SW 1271 (cell line): ENCODE results near the gene SNCA.

Experiments used
- DNase-seq, 2 experiments: peaks; one replicate each; lab custom pipeline; 2025; lab: John Stamatoyannopoulos, UW

Gene SNCA

DNA sequence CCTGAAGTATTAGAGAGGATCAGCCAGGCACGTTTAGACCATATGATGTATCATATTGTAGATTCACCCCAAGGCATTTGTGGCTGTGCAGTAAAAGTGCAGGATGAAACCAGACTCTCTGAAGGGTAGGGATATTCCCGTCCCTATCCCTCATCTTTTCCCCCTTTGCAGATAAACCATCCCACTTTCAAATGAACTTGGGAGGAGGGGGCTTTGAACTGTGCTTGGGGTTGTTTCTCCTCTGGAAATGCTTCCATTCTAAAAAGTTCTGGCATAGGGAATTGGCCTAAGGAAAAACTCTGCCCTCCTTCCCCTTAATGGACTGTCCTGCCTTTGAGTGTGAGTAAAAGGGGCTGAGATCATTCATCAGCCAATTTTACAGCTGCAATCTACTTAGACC lies 23.8 kb downstream of the SNCA start:
- no peak for DNase-seq

DNA sequence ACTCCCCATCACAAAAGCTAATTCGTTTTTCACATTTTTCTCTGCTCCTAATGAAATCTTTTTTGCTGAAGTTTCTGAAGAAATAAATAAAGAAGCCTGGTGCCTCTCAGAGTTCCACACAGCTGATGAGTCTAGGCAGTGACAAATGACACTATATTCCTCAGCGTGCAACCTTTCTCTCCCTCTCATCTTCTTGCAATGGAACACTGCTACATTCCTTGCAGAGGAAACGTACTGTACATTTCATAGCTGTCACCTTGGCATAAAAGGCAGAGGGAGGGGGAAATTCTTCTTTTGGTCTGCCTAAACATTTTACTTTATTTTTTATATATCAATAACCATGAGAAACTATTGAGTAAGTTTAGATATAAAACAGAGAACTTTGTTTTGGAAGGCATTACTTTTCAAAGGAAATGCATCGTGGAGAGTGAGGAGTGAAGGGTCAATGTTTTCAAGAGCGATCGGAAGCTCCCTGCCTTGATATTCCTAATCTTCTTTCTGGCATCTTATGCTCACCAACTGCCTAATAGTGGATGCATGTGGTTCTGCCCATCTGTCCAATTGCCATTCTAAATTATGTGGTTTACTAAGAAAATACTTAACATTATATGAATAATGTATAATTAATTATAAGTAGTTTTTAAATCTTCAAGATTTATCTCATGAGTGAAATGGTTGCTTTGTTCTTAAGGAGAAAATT lies 29.4 kb downstream of the SNCA start:
- DNase-seq: no peak

- no peak for DNase-seq
Measured at GRCh38 chr4:89805297-89805696, 31.7 kb downstream of the SNCA start.

- no peak for DNase-seq
Measured at GRCh38 chr4:89803915-89804314, 33.0 kb downstream of the SNCA start.

- no peak for DNase-seq
Measured at GRCh38 chr4:89803036-89803435, 33.9 kb downstream of the SNCA start.

DNA sequence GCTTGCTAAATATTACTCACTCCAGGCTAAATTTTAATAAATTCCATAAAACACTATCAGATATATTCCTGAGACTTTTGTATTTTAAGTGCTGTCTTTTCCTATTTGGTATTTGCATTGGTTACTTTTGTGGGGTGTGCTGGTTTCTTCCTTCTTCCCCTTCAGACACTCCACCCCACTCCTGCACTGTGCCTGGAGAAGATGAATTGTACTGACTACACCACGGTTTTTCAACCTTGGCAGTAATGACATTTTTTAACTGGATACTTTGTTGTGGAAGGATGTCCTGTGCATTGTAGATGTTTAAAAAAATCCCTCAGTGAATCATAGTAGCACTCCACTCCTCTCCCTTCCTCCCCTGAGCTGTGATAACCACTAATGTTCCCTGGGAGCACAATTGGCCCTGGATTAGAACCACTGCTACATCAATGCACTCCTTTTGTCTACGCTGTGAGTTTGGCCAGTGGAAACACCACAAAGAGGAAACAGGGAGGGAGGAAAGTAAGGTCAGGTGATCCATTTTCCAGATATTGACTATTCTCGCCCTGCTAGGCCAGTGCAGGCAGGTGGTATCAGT lies 36.3 kb downstream of the SNCA start:
- DNase-seq: no peak

- DNase-seq: no peak
Measured at GRCh38 chr4:89800012-89800516, 36.9 kb downstream of the SNCA start.

DNA sequence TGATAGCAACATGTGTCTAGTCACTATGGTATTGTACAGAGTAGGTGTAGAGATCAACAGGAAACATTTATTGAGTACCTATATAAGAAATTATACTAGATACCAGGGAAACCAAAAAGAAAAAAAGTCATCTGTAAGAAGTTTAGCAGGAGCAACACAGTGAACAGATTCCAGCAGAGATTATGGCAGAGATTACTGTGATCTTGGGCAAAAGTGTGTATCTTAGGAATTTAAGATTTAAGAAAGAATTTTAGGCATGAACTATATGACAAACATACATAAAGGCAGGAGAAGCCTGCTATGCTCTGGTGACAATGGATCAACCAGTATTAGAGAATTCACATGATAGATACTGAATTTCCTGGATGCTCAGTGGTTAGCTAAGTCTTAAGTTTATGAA lies 37.9 kb downstream of the SNCA start:
- DNase-seq: no peak

GRCh38 chr4:89797117-89797516 lies 39.8 kb downstream of the SNCA start:
- no peak for DNase-seq

DNA sequence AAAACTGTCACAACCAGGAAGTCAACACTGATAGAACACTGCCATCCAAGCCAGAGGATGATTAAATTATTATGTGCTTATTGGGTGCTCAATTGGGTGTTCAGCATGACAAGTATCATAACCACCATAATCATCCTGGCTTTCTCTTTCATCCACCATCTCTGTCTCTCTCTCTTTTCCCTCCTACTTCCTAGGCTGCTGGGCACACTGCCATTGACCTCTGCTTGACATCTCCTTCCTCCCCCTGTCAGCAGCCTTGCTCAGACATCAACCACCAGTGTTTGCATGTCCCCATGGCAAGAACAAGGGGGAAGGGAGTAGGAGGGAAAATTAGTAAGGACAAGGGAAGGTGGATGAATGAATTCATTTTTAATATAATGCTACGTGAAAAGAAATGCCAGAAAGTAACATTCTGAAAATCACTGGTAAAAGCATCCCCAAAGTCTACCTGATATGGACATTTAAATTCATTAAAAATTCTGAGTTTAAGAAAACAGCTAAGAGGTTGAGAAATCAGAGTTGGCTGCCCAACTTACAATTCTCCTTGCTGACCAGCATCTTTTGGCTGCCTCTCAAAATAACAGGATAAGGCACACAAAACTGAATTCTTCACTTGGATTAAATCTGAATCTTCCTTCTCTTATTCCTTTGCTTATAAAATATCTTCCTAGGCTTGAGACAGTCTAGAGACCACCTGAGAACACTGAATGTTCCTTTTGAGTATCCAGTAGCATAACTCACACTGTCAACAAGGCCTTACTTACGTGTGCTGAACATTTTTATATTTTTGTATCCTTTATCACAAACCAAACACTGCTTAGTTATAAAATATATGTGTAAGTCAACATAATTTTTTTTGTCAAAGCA lies 48.5 kb downstream of the SNCA start:
- no peak for DNase-seq

GRCh38 chr4:89784686-89785231 lies 52.2 kb downstream of the SNCA start:
- no peak for DNase-seq

DNA sequence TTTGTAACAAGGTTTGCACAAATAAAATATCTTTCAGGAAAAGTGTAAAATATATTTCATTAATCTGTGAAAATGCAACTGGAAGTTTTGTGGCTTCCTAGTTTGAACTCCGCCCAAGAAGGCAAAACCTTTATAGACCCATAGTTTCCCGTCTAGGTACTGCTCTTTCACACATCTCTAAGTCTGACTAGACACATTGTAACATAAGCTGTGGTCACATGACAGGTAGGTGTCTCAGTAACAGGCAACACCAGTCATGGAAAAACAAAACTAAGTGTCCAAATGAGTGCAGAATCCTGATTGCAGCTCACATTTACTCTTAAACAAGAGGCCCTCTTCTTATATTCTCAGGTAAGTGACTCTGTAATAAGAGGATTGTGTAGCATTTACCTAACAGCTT lies 55.6 kb downstream of the SNCA start:
- no peak for DNase-seq

- no peak for DNase-seq
Measured at GRCh38 chr4:89773805-89774204, 63.2 kb downstream of the SNCA start.

DNA sequence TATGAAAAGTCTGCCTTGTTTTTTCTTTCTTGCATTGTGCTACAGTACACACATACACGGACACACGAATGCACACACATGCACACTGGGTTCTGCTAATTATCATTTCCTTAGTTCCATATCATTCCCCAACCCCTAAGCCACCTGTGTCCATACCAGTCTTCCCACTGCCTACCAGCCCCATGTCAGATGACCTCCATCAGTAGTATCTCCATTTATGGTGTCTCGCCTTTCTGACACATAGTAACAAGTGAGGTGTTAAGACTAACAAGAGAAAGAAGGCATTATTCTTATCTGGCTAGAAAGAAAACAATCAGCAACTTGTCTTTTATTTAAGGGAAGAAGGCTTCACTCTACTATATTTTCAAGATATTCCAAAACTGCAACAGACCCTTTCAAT lies 67.1 kb downstream of the SNCA start:
- no peak for DNase-seq

- DNase-seq: no peak
Measured at GRCh38 chr4:89767924-89768323, 69.0 kb downstream of the SNCA start.

DNA sequence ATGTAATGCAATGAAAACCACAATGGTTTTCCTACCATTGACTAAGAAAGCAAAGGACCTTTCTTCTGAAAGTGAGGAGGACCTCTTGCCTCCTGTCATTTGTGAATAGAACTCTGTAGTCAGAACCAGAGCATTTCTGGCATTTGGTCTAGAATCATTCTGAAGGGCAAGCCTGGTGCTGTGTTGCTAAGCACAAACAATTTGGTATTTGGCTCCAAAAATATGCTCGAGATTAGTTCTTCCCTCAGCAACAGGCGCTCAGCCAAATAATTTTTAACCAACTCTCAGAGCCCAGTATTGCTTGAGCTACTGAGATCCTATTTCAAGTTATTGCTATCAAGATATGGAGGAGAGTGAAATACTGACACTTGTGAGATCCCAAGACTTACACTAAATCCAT lies 71.0 kb downstream of the SNCA start:
- DNase-seq: no peak

- no peak for DNase-seq
Measured at GRCh38 chr4:89765528-89765927, 71.4 kb downstream of the SNCA start.

DNA sequence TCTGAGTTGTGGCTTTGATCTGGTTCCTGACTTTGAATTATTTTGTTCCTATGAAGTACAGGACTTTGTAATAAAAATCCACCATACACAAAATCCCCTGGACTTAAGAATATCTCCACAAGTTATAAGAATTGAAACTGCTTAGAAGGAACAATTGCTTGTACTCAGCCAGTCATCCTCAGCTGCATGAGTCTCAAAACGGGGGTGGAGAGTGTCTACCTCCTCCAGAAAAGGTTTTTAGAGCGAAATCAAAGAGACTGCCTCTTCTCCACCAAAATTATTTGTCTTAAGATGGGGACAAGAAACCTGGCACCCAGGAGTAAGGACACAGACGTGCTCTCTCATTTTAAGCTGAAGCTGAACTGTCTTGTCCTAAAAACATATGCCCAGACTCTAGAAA lies 74.7 kb downstream of the SNCA start:
- DNase-seq: no peak

GRCh38 chr4:89759426-89759825 lies 77.5 kb downstream of the SNCA start:
- DNase-seq: no peak

DNA sequence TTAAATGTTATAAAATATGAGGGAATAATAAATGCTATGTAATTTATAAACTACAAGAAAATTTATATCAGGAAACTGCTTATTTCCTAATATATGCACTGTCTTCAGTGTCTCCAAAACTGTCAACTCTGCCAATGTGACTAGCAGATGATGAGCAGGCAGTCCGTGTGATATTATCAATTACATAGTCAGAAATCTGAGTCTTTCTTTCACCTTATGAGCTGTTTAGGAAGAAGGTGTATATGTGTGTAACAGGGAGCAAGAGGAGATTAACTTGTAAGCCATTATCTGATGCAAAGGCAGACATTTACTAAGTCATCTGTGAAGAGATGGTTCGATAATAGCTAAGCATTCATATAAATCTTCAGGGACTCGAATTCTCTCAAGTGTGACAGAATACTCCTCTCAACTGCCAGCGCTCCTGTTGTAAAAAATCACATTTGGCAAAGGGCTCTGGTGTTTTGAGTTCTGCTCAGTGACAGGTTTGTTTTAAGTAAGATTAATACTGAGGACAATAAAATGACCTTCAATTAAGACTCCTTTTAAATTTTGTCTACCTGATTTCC lies 79.7 kb downstream of the SNCA start:
- DNase-seq: no peak

DNA sequence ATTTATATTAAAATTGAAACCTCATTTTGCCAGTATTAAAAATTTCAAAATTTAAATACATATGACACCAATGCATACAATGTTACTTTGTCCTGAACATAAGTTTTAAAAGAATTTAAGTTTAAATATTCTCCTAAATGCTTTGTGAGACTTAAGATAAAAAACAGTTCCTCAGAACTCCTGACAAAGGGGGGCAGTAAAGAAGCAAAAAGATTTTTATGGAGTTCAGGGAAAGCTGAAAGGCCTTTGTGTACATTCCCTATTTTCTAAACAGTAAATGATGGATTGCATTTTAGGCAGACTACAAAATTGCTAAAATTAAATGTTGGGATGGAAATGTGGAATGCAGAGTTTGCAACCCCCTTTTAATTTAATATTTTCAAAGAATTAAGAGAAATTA lies 81.7 kb downstream of the SNCA start:
- DNase-seq: peak in 1 of 2 experiments; percentile 1

DNA sequence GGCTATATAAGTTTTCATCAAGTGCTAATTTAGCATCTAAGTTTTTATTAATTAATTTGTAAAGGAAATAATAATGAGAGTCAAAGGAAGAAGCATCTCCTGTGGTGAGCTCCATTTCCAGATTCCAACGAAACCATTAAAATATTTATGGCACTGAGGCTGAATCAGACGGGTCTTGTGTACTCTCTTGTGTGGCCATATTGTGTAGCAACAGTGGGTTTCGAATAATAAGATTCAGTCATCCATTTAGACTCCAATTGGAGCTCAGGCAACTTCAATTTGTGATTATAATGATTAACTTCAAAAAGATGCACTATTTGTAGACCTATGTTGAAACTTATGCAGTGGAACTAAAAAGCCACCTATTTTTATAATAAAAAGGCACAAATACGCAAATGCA lies 82.4 kb downstream of the SNCA start:
- no peak for DNase-seq
